ENCODE results near the gene HOMER2. TPM values are rescaled to one million over a fixed set of nuclear protein-coding genes. Genes with fewer than 3 reads are reported as not detected.

Gene HOMER2
- total and polyA plus RNA-seq, 2 of the 13 experiments (the other 11 are each of a cell fraction or from before 2014, with no cell fraction given) = 12.9 to 14.1 TPM

DNA sequence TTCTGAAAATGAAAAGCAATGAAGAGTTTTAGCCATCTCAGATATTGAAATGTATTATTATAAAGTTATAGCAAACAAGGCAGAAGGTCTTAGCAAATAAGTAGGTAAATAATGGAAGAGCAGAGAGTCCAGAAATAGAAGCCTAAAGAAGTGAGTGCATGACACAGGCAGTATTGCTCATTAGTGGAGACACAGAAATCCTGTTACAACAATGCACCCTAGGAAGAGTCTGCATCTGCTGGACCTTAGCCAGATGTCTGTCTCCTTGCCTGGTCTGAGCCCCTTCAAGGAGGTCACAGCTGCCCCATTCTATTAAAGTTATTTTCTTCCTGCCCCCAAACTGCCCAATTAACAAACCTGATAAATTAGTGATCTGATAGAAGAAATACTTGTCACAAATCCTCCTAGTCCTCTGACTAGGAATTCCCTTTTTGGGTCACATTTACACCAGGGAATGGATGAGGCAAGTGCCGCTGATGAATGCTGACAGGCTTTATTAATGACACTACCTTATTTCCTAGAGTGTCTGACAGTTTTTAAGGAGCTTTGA, 51.9 kb downstream of the HOMER2 start:
- WGBS (ENCODE audit: low lambda C conversion rate) = 73% methylated on average over 1 of the region's 1 CpG
- H3K9me3 ChIP-seq (ENCODE audit: low read length) = no peaks in the 10 kb centered on the region
- H3K4me3 ChIP-seq (replicated peaks in 1 of 3; ENCODE audit: insufficient read depth in 1 of 3, low read depth in 2 of 3, low read length in 3 of 3) = no peak overlapping the region
- peaks cover 25% of the 10 kb centered on the region for H3K4me1 ChIP-seq (ENCODE audit: insufficient read depth, low read length)
- DNase-seq (ENCODE audit: low spot score) = no peak
- POLR2A ChIA-PET = no interaction called here
- no peak overlapping the region for H3K9ac ChIP-seq (ENCODE audit: insufficient read depth, low read depth, low read length)
- in situ Hi-C loops (cut with HindIII; ENCODE audit: extremely low pct_ligation_motif_present, low pct_unique_long_range_greater_than_20kb) = no loop called here
- no peaks in the 10 kb centered on the region; a peak in 1 of 5 replicates for H3K27me3 ChIP-seq (ENCODE audit: control insufficient read depth in 1 of 2, insufficient read depth in 2 of 2, low read length in 2 of 2)
- no peaks in the 10 kb centered on the region for H4K20me1 ChIP-seq (ENCODE audit: insufficient read depth, low read length)
- TF ChIP-seq MAFK (conservative IDR thresholded peaks at IDR 0.05 in 1 of 2, IDR thresholded peaks at IDR 0.05 in 1 of 2; ENCODE audit: low read length in 2 of 2) = no peak
- TF ChIP-seq GATA4 (IDR thresholded peaks at IDR 0.05; ENCODE audit: borderline replicate concordance, low read depth) = no peak
- no peak for TF ChIP-seq CEBPG (CRISPR knock-in tag; IDR thresholded peaks at IDR 0.05)
- TF ChIP-seq ZNF260 (CRISPR knock-in tag; IDR thresholded peaks at IDR 0.05; ENCODE audit: borderline replicate concordance, low read depth) = no peak
- TF ChIP-seq, protein P1, sequence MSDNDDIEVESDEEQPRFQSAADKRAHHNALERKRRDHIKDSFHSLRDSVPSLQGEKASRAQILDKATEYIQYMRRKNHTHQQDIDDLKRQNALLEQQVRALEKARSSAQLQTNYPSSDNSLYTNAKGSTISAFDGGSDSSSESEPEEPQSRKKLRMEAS (IDR thresholded peaks at IDR 0.05) = no peak
- no peak for TF ChIP-seq ZNF839 (CRISPR knock-in tag; IDR thresholded peaks at IDR 0.05; ENCODE audit: borderline replicate concordance)
- no peaks in the 10 kb centered on the region for H3K36me3 ChIP-seq (replicated peaks in 1 of 2; ENCODE audit: control insufficient read depth in 1 of 2, insufficient read depth in 2 of 2, low read length in 2 of 2)
- H2AFZ ChIP-seq (ENCODE audit: low read length) = no peak overlapping the region
- peak overlapping the region; percentile 45; the same call in 1 of the 2 replicates for H3K4me2 ChIP-seq (ENCODE audit: low read depth, low read length)
- H3K27ac ChIP-seq (ENCODE audit: extremely low read length, insufficient read depth, low read length) = no peak overlapping the region
- no peak for ATAC-seq
- no peaks in the 10 kb centered on the region for H3K79me2 ChIP-seq (ENCODE audit: insufficient read depth, low read length)
- intact Hi-C loops (cut with micrococcal nuclease; ENCODE audit: unreplicated experiment) = loop anchor here (1.0 kb wide), 1 partner anchor 19 kb away; no protein-coding TSS in a partner anchor
- BruUV-seq (replicated peaks) = no TSS peak
- CTCF ChIA-PET (ENCODE audit: low intra/inter-chr PET ratio, low total read pairs) = no interaction called here
- no peak for FAIRE-seq

DNA sequence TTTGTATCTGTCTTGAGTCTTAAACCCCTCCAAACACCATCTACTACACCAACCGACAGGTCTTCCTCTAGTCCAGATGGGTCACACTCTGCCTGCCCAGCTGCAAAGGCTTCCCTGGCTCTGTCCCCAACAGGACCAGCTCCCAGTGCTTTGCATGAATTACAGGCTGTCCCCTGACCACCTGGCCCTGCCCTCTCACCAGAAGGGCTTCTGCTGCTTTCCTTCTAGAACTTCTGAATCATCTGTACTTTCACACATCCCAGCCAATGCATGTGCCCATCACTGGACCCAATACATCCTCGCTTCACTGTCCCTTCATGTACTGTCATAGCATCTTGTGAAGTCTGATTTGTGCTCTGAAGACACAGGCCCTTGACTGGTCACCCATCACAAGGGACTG, 53.6 kb downstream of the HOMER2 start:
- ChIA-PET POLR2A (no interaction called here), CTCF (ENCODE audit: low intra/inter-chr PET ratio, low total read pairs) (no interaction called here)
- BruUV-seq (replicated peaks) = no TSS peak
- Histone ChIP-seq H3K4me2 (ENCODE audit: low read depth, low read length) (no peak overlapping the region), H3K79me2 (ENCODE audit: insufficient read depth, low read length) (no peaks in the 10 kb centered on the region), H3K4me1 (ENCODE audit: insufficient read depth, low read length) (peaks cover 31% of the 10 kb centered on the region), H3K27me3 (ENCODE audit: control insufficient read depth in 1 of 2, insufficient read depth in 2 of 2, low read length in 2 of 2) (no peaks in the 10 kb centered on the region; a peak in 1 of 5 replicates), H3K36me3 (replicated peaks in 1 of 2; ENCODE audit: control insufficient read depth in 1 of 2, insufficient read depth in 2 of 2, low read length in 2 of 2) (no peaks in the 10 kb centered on the region), H3K9me3 (ENCODE audit: low read length) (no peaks in the 10 kb centered on the region), H4K20me1 (ENCODE audit: insufficient read depth, low read length) (no peaks in the 10 kb centered on the region), H3K9ac (ENCODE audit: insufficient read depth, low read depth, low read length) (no peak overlapping the region), H2AFZ (ENCODE audit: low read length) (no peak overlapping the region), H3K27ac (ENCODE audit: extremely low read length, insufficient read depth, low read length) (no peak overlapping the region), H3K4me3 (replicated peaks in 1 of 3; ENCODE audit: insufficient read depth in 1 of 3, low read depth in 2 of 3, low read length in 3 of 3) (no peak overlapping the region)
- in situ Hi-C loops (cut with HindIII; ENCODE audit: extremely low pct_ligation_motif_present, low pct_unique_long_range_greater_than_20kb) (no loop called here), intact Hi-C loops (cut with micrococcal nuclease; ENCODE audit: unreplicated experiment) (no loop called here)
- no peak for DNase-seq (ENCODE audit: low spot score)
- 75% methylated on average over 2 of the region's 2 CpGs for WGBS (ENCODE audit: low lambda C conversion rate)
- TF ChIP-seq ZNF292 (CRISPR knock-in tag; IDR thresholded peaks at IDR 0.05; ENCODE audit: borderline replicate concordance, low read depth) (no peak), ZNF589 (CRISPR knock-in tag; conservative IDR thresholded peaks at IDR 0.05) (no peak), ELF4 (CRISPR knock-in tag; IDR thresholded peaks at IDR 0.05; ENCODE audit: borderline replicate concordance) (no peak), ZNF329 (CRISPR knock-in tag; IDR thresholded peaks at IDR 0.05; ENCODE audit: low read depth) (no peak), SAFB2 (CRISPR knock-in tag; IDR thresholded peaks at IDR 0.05; ENCODE audit: borderline replicate concordance, low read depth) (no peak), HOXD1 (CRISPR knock-in tag; IDR thresholded peaks at IDR 0.05) (no peak), MEIS2 (CRISPR knock-in tag; IDR thresholded peaks at IDR 0.05) (no peak), TBP (CRISPR knock-in tag; IDR thresholded peaks at IDR 0.05) (no peak), RNF2 (conservative IDR thresholded peaks at IDR 0.05; ENCODE audit: low read depth) (no peak), ZNF660 (CRISPR knock-in tag; IDR thresholded peaks at IDR 0.05; ENCODE audit: borderline replicate concordance, low read depth) (no peak), KMT2B (CRISPR knock-in tag; IDR thresholded peaks at IDR 0.05) (no peak), ZNF709 (CRISPR knock-in tag; IDR thresholded peaks at IDR 0.05) (no peak), ZBTB38 (CRISPR knock-in tag; IDR thresholded peaks at IDR 0.05) (no peak), ZFP1 (CRISPR knock-in tag; IDR thresholded peaks at IDR 0.05) (no peak)
- ATAC-seq = no peak
- no peak for FAIRE-seq
